HepG2 (cell line): ENCODE data around the gene TTC5. TPM values are rescaled to one million over a fixed set of nuclear protein-coding genes. Genes with fewer than 3 reads are reported as not detected.
A peak's percentile ranks its signal among the peaks of the same experiment; 100 is the strongest.

Experiments
- ATRX ChIP-seq: sonication (generic); formaldehyde crosslinking; IDR thresholded peaks from 2 replicates; pipeline ENCODE4 v1.4.0; 2020; ENCODE audit warnings: missing genetic modification reagents, borderline replicate concordance
- KDM2A ChIP-seq: sonication (generic); formaldehyde crosslinking; IDR thresholded peaks from 2 replicates; pipeline ENCODE4 v1.4.0; 2020; ENCODE audit warnings: low read depth, missing genetic modification reagents, borderline replicate concordance
- MYPOP ChIP-seq: sonication (generic); formaldehyde crosslinking; IDR thresholded peaks from 2 replicates; pipeline ENCODE4 v1.8.1; 2023; ENCODE audit warnings: mild to moderate bottlenecking, moderate library complexity, missing genetic modification reagents
- POGK ChIP-seq: sonication (generic); formaldehyde crosslinking; conservative IDR thresholded peaks from 2 replicates; pipeline ENCODE4 v1.8.0; 2022; ENCODE audit warnings: mild to moderate bottlenecking, moderate library complexity, missing genetic modification reagents
- POGZ ChIP-seq: sonication (generic); formaldehyde crosslinking; IDR thresholded peaks from 2 replicates; pipeline ENCODE4 v1.4.0; 2020; ENCODE audit warnings: mild to moderate bottlenecking, missing genetic modification reagents
- RARA ChIP-seq: IDR thresholded peaks from 2 replicates; pipeline ENCODE4 v1.6.1; 2016; ENCODE audit warnings: missing genetic modification reagents, missing compliant biosample characterization
- RNF2 ChIP-seq: fragments of 450-650 bp; conservative IDR thresholded peaks from 2 replicates; pipeline ENCODE4 v1.6.1; 2016; ENCODE audit warnings: low read depth
- TOPORS ChIP-seq: sonication (generic); formaldehyde crosslinking; IDR thresholded peaks from 2 replicates; pipeline ENCODE4 v1.8.0; 2023; ENCODE audit warnings: mild to moderate bottlenecking, missing genetic modification reagents
- ZNF432 ChIP-seq: sonication (generic); formaldehyde crosslinking; IDR thresholded peaks from 2 replicates; pipeline ENCODE4 v1.5.0; 2020; ENCODE audit warnings: missing genetic modification reagents, mild to moderate bottlenecking, borderline replicate concordance
- ZSCAN12 ChIP-seq: sonication (generic); formaldehyde crosslinking; IDR thresholded peaks from 2 replicates; pipeline ENCODE4 v1.9.0; 2021; ENCODE audit warnings: mild to moderate bottlenecking, missing genetic modification reagents
- ZSCAN21 ChIP-seq: sonication (generic); formaldehyde crosslinking; IDR thresholded peaks from 2 replicates; pipeline ENCODE4 v1.8.0; 2022; ENCODE audit warnings: mild to moderate bottlenecking, missing genetic modification reagents, moderate library complexity, borderline replicate concordance
- polyA plus RNA-seq, 8 experiments: library from polyadenylated mRNA; depleted of rRNA in 3 of 8; stranded (reverse) in 7 of 8; unstranded in 1 of 8; fragments of >200 nt; fragmentation: Illumina TruSeq in 4 of 8; extraction: Trizol in 4 of 8; gene quantifications; 2 replicates each; pipeline versions ENCODE4 v1.2.1 to v1.2.3, GENCODE V29; 2011 to 2016; ENCODE audit warnings: low read depth in 4 of 8, missing spikeins in 1 of 8, mixed read lengths in 1 of 8; ENCODE audit not compliant: insufficient read depth in 1 of 8
- total RNA-seq, 5 experiments: library from RNA; depleted of rRNA; stranded (reverse); fragments of >200 nt; fragmentation: Illumina TruSeq; extraction: Trizol; gene quantifications; 2 replicates each; pipeline ENCODE4 v1.2.3, GENCODE V29; 2016; ENCODE audit warnings: low read depth in 1 of 5
- TF ChIP-seq, protein P1 (sequence below): sonication (generic); formaldehyde crosslinking; IDR thresholded peaks from 2 replicates; pipeline ENCODE4 v1.5.1; 2020; ENCODE audit warnings: mild to moderate bottlenecking, missing genetic modification reagents, borderline replicate concordance
- TF ChIP-seq, protein P2 (sequence below): IDR thresholded peaks from 2 replicates; pipeline ENCODE4 v1.6.1; 2016; ENCODE audit warnings: low read depth, control low read depth
- TF ChIP-seq, protein P3 (sequence below): sonication (generic); formaldehyde crosslinking; IDR thresholded peaks from 2 replicates; pipeline ENCODE4 v1.8.1; 2023; ENCODE audit warnings: mild to moderate bottlenecking, missing genetic modification reagents

Gene TTC5
- total and polyA plus RNA-seq, 2 of the 13 experiments (the other 11 are each of a cell fraction or from before 2014, with no cell fraction given): 8.7 to 28.5 TPM

DNA sequence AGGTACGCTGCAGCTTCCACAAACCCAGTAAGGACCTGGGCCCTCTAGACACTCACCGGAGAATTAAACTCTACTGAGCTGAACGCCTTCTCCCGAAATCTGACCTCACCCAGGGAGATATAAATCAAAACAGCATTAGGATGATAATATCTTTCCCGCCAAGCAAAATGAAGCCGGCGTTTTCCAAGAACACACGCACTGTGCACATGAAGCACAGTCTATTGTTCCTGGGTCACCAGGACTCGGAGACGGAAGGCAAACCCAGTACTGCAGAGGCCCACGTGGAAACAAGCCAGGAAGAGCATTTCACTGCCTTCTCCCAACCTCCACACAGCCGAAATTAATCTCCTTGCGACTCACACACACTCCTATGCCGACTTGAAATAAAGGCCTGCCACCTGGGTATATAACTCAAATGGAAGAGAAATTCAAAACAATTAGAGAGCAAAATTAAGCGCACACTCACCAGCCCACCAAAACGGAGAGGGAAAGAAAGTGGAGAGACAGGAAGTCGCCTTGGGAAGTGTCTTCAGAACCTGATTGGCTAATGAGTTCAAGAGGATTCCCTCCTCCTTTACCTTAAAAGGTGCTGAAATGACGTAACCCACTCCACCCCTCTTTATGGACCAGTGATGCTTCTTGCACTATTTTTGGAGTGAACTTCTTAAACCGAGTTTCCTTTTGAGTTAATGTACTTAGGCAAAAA, 27.2 kb upstream of the TTC5 start, which contains the start of gene CCNB1IP1 (continued):
- TF ChIP-seq, protein P1, sequence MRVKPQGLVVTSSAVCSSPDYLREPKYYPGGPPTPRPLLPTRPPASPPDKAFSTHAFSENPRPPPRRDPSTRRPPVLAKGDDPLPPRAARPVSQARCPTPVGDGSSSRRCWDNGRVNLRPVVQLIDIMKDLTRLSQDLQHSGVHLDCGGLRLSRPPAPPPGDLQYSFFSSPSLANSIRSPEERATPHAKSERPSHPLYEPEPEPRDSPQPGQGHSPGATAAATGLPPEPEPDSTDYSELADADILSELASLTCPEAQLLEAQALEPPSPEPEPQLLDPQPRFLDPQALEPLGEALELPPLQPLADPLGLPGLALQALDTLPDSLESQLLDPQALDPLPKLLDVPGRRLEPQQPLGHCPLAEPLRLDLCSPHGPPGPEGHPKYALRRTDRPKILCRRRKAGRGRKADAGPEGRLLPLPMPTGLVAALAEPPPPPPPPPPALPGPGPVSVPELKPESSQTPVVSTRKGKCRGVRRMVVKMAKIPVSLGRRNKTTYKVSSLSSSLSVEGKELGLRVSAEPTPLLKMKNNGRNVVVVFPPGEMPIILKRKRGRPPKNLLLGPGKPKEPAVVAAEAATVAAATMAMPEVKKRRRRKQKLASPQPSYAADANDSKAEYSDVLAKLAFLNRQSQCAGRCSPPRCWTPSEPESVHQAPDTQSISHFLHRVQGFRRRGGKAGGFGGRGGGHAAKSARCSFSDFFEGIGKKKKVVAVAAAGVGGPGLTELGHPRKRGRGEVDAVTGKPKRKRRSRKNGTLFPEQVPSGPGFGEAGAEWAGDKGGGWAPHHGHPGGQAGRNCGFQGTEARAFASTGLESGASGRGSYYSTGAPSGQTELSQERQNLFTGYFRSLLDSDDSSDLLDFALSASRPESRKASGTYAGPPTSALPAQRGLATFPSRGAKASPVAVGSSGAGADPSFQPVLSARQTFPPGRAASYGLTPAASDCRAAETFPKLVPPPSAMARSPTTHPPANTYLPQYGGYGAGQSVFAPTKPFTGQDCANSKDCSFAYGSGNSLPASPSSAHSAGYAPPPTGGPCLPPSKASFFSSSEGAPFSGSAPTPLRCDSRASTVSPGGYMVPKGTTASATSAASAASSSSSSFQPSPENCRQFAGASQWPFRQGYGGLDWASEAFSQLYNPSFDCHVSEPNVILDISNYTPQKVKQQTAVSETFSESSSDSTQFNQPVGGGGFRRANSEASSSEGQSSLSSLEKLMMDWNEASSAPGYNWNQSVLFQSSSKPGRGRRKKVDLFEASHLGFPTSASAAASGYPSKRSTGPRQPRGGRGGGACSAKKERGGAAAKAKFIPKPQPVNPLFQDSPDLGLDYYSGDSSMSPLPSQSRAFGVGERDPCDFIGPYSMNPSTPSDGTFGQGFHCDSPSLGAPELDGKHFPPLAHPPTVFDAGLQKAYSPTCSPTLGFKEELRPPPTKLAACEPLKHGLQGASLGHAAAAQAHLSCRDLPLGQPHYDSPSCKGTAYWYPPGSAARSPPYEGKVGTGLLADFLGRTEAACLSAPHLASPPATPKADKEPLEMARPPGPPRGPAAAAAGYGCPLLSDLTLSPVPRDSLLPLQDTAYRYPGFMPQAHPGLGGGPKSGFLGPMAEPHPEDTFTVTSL: peak; percentile 21; the same call in 1 of the 2 replicates
- TF ChIP-seq, protein P2, sequence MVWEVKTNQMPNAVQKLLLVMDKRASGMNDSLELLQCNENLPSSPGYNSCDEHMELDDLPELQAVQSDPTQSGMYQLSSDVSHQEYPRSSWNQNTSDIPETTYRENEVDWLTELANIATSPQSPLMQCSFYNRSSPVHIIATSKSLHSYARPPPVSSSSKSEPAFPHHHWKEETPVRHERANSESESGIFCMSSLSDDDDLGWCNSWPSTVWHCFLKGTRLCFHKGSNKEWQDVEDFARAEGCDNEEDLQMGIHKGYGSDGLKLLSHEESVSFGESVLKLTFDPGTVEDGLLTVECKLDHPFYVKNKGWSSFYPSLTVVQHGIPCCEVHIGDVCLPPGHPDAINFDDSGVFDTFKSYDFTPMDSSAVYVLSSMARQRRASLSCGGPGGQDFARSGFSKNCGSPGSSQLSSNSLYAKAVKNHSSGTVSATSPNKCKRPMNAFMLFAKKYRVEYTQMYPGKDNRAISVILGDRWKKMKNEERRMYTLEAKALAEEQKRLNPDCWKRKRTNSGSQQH: no peak
- TF ChIP-seq POGZ (0 out of 2 replicates have a peak, but pooled peaks have one; percentile 13), ZSCAN21 (CRISPR knock-in tag) (no peak), POGK (CRISPR knock-in tag) (0 out of 2 replicates have a peak, but pooled peaks have one; percentile 29), MYPOP (CRISPR knock-in tag) (no peak), ATRX (CRISPR knock-in tag) (no peak), TOPORS (CRISPR knock-in tag) (no peak), KDM2A (CRISPR knock-in tag) (peak; percentile 39; the same call in 1 of the 2 replicates), RARA (no peak), ZNF432 (CRISPR knock-in tag) (no peak), ZSCAN12 (CRISPR knock-in tag) (0 out of 2 replicates have a peak, but pooled peaks have one; percentile 48), RNF2 (no peak)
- TF ChIP-seq, protein P3, sequence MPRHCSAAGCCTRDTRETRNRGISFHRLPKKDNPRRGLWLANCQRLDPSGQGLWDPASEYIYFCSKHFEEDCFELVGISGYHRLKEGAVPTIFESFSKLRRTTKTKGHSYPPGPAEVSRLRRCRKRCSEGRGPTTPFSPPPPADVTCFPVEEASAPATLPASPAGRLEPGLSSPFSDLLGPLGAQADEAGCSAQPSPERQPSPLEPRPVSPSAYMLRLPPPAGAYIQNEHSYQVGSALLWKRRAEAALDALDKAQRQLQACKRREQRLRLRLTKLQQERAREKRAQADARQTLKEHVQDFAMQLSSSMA (CRISPR knock-in tag): 0 out of 2 replicates have a peak, but pooled peaks have one; percentile 42
